NB4 (cell line): ENCODE data around the gene CD99.

Experiments
- MYC ChIP-seq: IDR thresholded peaks from 2 replicates; pipeline ENCODE4 v1.6.1; 2011; ENCODE audit warnings: low read depth, low read length
- POLR2A ChIP-seq: IDR thresholded peaks from 2 replicates; pipeline ENCODE4 v1.6.1; 2011; ENCODE audit warnings: mild to moderate bottlenecking; ENCODE audit not compliant: insufficient read length; ENCODE audit errors: extremely low read depth
- TF ChIP-seq, protein P1 (sequence below): IDR thresholded peaks from 2 replicates; pipeline ENCODE4 v1.6.1; 2011; ENCODE audit warnings: low read depth, low read length
- TF ChIP-seq, protein P2 (sequence below): IDR thresholded peaks from one replicate; pipeline ENCODE4 v1.5.1; 2012; ENCODE audit warnings: low read depth, low read length

DNA sequence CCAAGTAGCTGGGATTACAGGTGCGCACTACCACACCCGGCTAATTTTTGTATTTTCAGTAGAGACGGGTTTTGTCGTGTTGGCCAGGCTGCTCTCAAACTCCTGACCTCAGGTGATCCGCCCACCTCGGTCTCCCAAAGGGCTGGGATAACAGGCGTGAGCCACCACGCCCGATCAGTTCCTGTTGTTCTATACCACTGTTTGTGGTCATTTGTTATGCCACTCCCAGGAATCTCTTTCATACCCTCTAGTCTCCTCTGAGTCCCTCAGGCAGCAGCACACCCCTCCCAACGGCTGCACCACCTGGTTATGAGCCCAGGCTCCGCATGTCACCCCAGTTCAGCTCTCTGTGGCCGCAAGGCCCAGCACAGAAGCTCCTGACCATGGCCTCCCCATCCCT is 17.5 kb upstream of the CD99 start:
- TF ChIP-seq, protein P1, sequence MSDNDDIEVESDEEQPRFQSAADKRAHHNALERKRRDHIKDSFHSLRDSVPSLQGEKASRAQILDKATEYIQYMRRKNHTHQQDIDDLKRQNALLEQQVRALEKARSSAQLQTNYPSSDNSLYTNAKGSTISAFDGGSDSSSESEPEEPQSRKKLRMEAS = no peak
- TF ChIP-seq, protein P2, sequence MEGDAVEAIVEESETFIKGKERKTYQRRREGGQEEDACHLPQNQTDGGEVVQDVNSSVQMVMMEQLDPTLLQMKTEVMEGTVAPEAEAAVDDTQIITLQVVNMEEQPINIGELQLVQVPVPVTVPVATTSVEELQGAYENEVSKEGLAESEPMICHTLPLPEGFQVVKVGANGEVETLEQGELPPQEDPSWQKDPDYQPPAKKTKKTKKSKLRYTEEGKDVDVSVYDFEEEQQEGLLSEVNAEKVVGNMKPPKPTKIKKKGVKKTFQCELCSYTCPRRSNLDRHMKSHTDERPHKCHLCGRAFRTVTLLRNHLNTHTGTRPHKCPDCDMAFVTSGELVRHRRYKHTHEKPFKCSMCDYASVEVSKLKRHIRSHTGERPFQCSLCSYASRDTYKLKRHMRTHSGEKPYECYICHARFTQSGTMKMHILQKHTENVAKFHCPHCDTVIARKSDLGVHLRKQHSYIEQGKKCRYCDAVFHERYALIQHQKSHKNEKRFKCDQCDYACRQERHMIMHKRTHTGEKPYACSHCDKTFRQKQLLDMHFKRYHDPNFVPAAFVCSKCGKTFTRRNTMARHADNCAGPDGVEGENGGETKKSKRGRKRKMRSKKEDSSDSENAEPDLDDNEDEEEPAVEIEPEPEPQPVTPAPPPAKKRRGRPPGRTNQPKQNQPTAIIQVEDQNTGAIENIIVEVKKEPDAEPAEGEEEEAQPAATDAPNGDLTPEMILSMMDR = no peak
- no peak for TF ChIP-seq POLR2A
- no peak for TF ChIP-seq MYC
